ENCODE measurements around the gene PLXNA4.

The PLXNA4 gene

GRCh38 chr7:132499487-132499886 lies 76.8 kb downstream of the PLXNA4 start:
- DNase-seq (ENCODE audit: low read depth), result no peak

DNA sequence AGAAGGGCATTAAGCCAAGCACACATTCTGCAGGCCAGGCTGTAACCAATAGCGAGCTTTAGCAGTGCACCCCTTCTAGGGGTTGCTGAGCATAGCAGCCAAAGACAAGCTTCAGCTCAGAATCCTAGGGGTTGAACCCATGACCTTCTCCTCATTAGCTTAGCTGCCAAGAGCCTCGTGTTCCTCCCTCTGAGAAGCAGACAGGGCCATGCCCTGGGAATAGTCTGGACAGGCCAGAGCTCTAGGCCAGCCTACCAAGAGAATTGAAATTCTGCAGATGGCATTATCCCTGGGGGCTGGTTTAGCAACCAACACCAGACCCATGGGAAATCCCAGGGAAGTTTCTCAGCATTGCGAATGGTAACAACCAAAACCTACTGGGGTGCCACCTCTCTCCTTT lies 77.2 kb downstream of the PLXNA4 start:
- DNase-seq (ENCODE audit: low read depth), result no peak

DNA sequence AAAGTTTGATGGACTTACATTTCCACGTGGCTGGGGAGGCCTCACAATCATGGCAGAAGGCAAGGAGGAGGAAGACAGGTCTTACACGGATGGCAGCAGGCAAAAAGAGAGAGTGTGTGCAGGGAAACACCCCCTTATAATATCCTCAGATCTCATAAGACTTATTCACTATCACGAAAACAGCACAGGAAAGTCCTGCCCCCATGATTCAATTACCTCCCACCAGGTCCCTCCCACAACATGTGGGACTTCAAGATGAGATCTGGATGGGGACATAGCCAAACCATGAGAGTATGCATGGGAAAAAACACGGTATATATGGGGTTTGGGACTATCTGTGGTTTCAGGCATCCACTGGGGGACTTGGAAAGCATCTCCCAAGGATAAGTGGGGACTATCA lies 78.0 kb downstream of the PLXNA4 start:
- no peak for DNase-seq (ENCODE audit: low read depth)

- no peak for DNase-seq (ENCODE audit: low read depth)
Observed at GRCh38 chr7:132497098-132497497, 79.2 kb downstream of the PLXNA4 start.

DNA sequence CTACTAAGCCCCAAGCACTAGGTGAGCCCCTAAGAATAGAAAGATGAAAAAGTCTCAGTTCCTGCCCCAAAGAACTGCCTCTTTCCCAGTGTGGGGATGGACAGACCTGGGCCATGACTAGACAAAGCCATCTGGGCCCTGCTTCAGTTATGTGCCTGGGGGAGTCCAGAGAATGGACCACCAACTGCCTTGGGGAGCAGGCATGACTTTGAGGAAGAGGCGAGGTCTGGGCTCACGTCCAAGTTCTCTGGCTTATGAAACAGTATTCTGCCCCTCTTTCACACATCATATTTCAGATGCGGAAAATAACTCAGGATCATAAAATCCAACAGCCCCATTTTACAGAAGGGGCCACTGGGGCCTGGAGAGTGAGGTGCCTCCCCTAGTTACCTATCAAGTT lies 80.3 kb downstream of the PLXNA4 start:
- DNase-seq (ENCODE audit: low read depth), result no peak

- DNase-seq (ENCODE audit: low read depth), result no peak
Observed at GRCh38 chr7:132494474-132494873, 81.8 kb downstream of the PLXNA4 start.

DNA sequence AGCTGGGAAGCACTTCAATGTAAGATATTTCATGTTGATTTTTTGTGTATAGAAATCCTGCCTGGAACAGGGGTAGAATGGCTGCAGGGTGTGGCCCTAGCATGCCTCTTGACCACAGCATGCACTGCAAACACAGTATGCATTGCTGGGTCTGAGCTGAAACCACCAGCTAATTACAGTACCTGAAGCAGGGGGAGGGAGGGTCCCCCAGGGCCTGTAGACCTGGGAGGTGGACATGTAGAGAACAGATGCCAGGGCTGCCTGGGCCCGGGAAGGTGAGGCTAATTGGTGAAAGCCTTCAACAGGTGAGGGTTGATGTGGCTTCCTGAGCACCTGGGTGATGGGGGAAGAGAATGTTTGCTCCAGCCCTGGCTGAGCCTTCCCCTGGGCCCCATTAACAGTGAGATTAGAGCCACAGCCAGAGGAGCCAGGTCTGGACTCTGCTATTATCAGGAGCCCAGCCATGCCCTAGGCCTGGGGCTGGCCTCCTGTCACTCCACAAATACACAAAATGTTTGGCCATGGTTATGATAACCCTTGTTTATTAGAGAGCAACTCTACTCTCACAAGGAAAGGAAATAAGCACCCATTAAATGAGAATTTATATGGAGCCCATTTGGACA lies 83.3 kb downstream of the PLXNA4 start:
- no peak for DNase-seq (ENCODE audit: low read depth)

DNA sequence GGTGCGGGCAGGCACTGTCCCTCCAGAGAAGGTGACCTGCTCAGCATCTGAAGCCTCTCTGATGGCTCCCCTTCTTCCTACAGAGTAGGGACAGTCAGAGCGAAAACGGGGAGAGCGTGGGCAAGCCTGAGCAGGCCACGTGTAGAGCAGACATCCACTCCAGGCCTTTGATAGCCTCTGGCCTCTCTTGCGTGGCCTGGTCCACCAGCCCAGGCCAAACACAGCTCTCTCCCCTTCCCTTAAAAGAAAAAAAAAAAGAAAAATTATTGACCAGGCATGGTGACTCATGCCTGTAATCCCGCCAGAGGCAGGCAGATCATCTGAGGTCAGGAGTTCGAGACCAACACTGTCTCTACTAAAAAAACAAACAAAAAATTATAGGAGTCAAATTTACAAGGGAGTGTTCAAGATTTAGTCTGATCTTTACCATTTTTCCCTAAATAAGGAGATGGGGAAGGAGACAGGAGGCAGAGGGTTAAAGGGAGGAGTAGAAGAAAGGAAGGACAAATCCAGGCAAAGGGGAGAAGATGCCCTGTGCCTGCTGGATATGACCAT lies 84.8 kb downstream of the PLXNA4 start:
- DNase-seq (ENCODE audit: low read depth), result no peak

GRCh38 chr7:132490474-132490873 lies 85.8 kb downstream of the PLXNA4 start:
- no peak for DNase-seq (ENCODE audit: low read depth)

GRCh38 chr7:132489776-132490237 lies 86.5 kb downstream of the PLXNA4 start:
- DNase-seq (ENCODE audit: low read depth), result no peak

DNA sequence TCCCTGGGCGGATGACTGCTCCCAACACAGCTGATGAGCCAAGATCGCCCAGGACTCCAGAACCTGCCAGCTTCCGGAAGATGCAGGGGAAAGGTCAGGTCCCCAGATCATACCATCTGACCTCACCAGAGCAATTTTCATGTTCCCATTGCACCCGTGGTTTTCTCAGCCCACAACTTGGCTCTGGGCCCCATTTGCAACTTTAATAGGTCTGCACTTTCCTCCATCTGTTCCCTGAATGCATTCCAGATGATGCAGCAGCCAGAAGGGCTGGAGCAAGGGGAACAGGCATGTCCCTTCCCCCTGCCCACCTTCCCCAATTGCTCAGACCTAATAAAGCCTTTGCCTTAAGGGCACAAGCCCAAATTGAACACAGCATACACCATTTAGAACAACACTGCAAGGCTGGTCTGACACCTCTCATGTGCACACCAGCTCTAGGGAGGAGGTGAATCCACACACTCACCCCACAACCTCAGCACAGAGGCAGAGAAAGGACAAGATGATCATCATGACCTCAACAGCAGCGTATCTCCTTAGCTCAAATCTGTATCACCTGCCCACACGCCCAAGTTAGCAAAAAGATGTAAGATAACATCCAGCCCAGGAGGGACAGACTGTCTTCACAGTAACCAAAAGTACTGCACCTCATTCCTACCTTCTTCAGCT lies 87.5 kb downstream of the PLXNA4 start:
- no peak for DNase-seq (ENCODE audit: low read depth)

DNA sequence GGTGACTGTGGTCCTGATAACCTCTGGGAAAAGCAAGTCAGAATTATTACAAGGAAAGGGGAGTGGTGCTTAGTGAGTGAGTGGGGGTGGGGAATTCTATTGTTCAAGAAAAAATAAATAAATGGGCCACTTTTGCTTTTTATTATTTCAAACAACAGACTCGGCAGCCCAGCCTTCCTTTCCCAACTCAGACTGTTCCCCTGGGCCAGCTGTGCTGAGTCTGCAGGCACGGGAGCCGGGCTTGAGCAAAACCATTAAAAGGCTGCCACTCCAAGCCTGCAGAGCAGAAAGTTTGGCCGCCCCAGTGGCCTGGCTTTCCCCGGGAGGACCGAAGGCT lies 90.0 kb downstream of the PLXNA4 start:
- DNase-seq (ENCODE audit: low read depth), result no peak

- no peak for DNase-seq (ENCODE audit: low read depth)
Observed at GRCh38 chr7:132485600-132486273, 90.5 kb downstream of the PLXNA4 start.

GRCh38 chr7:132485136-132485535 lies 91.1 kb downstream of the PLXNA4 start:
- DNase-seq (ENCODE audit: low read depth), result no peak

DNA sequence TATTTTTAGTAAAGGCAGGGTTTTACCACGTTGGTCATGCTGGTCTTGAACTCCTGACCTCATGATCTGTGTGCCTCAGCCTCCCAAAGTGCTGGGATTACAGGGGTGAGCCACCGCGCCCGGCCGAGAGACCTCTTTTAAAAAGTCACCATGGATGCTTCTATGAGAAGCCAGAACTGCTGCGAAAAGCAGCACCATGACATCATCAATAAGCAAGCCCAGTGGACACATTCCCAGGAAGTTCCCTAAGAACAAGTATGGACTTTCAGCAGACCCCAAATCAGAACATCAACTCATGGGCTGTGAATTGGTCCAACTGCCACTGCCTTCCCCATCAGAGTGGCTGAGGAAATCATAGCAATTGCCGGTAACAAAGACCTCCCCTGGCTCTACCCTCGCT lies 93.4 kb downstream of the PLXNA4 start:
- DNase-seq (ENCODE audit: low read depth), result no peak

- no peak for DNase-seq (ENCODE audit: low read depth)
Observed at GRCh38 chr7:132480534-132480933, 95.7 kb downstream of the PLXNA4 start.

- no peak for DNase-seq (ENCODE audit: low read depth)
Observed at GRCh38 chr7:132476541-132476940, 99.7 kb downstream of the PLXNA4 start.

DNA sequence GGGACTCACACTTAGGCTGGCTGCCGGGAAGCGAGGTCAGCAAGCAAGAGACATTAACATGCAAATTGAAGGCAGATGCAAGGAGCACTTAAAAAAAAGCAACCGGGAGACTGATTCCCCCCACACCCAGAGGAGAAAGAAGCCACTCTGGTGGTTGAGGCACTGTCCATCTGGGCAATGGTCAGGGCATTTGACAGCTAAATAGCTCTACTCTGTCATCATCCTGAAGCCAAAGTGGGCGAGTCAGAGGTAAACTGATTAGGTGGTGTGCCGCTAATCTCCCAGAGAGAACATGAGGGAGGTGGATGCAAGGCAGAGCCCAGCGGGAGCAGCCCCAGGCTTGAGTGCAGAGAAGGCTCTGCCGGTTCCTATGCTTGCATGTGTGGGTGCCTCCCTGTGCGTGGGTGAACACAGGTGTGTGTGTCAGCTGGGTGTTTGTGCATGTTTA lies 100.6 kb downstream of the PLXNA4 start:
- no peak for DNase-seq (ENCODE audit: low read depth)

DNA sequence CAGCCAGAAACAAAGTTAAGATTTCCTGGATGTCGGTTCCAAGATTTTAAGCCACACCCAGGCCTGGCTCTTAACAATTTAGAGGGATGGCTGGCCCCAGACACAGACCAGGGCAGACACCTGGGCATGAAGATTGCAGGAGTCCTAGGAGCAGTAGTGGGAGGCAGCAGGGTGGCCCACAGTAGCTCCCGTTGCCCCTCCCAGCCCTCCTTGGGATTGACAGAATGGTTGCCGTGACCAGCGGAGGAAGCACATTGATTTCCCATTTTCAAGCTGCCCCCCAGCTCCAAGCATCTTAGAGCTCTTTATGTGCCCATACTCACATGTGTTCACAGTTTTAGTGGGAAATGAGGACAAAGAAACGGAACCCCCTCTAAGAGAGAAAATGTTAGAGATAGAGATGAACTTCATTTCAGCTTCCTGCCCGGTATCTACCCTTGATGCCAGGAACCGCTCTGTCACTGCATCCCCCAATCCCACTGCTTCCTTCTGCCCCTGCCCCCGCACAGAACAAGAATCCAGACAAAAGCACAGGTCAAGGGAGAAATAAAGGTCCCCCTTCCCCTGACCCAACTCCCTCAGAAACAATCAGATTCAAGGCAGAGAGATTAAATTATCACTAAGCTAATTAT lies 101.1 kb downstream of the PLXNA4 start:
- DNase-seq (ENCODE audit: low read depth), result no peak

DNA sequence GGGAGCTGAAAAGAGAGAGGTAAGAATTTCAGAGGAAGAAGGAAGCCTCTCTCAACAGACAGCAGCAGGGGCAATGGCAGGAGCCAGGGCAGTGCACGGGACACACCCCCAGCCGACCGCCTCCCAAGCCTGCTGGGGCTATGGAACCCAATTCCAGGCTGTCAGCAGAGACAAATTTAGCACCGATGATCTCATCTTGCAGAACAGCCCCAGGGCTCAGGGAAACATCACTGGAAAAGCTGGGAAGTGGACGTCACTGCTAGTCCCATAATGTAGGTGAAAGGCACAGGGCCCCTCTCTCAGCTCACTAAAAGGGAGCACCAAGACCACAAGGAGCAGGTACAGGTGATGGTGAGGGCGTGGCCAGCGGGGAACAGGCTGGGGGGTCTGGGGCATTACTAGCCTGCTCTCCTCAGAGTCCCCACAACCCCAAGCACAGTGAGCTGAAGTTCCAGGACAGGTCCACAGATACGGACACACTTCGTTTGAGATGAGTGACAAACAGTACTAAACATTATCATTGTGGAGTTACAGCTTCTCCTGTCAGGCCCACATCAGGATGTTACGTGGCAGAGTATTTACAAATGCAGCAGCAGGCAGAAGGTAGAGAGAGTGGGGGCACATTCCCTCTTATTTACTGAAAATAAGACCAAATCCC lies 103.7 kb downstream of the PLXNA4 start:
- DNase-seq (ENCODE audit: low read depth), result no peak

GRCh38 chr7:132471515-132471914 lies 104.8 kb downstream of the PLXNA4 start:
- no peak for DNase-seq (ENCODE audit: low read depth)

- DNase-seq (ENCODE audit: low read depth), result no peak
Observed at GRCh38 chr7:132469681-132470080, 106.6 kb downstream of the PLXNA4 start.
